GM19328 (cell line): ENCODE results near the gene NDC1.
"Not testable (repeated sequence)": the region's sequence is repeated elsewhere in the genome, so short reads cannot be mapped to it uniquely, and the experiment has no call there.

Experiments
- ATAC-seq: cut with Tn5 transposase; IDR thresholded peaks from one replicate; pipeline ENCODE4 v1.9.1; 2021; ENCODE audit warnings: mild to moderate bottlenecking, moderate library complexity; ENCODE audit not compliant: unreplicated experiment

Gene NDC1

DNA sequence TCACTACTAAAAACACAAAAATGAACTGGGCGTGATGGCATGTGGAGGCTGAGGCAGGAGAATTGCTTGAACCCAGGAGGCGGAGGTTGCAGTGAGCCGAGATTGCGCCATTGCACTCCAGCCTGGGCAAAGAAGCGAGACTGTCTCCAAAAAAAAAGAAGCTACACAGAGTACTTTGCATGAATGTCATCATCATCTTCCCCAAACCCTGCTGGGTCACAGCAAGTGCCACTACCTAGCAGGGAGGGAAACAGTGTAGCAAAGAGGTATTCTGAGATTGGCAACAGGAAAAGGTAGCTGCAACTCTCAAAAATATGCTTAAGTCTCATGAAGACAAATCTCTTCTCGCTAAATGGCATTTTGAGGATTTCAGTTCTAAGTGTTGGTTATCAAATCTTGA lies 12.8 kb downstream of the NDC1 start:
- ATAC-seq: no peak

DNA sequence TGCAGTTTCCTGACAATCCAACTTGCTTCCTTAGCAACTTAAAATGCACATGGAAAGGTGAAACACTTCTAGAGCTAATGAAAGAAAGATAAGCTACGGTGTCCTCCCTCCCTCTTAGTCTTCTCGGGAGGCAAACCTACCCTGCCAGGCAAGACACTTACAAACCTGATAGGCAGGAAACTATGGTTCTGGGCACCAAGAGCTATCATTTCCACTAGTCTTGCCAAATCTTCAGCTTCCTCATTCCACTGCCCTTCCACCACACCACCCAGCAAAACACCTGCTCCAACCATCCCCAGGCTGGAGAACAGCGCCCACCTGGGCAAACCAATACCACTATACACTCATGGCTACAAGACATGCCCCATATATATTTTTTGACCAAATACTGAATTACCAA lies 15.2 kb downstream of the NDC1 start:
- no peak for ATAC-seq

DNA sequence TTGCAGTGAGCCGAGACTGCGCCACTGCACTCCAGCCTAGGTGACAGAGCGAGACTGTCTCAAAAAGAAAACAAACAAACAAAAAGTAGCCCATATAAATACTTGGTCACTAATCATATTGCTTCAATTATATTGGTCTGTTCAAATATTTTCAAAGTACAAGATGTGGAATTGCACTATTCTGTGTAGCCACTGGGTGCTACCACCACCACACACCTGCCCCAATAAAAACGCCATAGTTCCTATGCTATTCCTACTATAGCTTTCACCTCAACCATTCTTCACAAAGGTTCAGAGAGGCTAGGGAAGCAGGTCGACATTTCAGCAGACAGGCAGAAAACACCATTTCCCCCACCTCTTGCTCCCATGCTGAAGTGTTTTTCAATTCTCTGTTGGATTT lies 16.7 kb downstream of the NDC1 start:
- ATAC-seq: no peak

DNA sequence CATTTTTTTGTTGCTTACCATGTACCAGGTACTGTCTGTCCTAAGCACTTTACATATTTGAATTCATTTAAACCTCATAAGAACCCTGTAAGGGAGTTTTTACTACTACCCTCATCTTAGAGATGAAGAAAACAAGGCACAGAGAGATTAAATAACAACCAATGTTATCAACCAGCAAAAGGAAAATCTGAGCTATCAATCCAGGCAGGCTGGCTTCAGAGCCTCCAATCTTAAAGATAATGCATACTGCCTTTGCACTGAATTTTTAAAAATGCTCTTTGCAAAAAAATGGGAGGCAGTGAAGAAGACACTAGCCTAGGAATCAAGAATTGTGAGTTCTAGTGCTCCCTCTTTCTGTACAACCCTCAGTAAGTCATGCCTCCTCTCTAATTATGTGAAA lies 18.7 kb downstream of the NDC1 start:
- ATAC-seq: no peak

DNA sequence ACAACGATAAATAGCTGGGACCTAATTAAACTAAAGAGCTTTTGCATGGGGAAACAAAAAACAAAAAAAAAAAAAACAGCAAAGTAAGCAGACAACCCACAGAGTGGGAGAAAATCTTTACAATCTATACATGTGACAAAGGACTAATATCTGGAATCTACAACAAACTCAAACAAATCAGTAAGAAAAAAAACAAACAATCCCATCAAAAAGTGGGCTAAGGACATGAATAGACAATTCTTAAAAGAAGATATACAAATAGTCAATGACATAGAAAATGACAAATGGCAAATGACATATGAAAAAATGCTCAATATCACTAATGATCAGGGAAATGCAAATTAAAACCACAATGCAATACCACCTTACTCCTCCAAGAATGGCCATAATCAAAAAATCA lies 21.5 kb downstream of the NDC1 start:
- not testable (repeated sequence) for ATAC-seq

DNA sequence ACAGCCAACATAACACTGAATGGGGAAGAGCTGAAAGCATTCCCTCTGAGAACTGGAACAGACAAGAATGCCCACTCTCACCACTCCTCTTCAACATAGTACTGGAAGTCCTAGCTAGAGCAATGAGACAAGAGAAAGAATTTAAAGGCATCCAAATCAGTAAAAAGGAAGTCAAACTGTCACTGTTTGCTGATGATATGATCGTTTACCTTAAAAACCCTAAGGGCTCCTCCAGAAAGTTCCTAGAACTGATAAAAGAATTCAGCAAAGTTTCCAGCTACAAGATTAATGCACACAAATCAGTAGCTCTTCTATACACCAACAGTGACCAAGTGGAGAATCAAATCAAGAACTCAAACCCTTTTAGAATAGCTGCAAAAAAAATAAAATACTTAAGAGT lies 22.6 kb downstream of the NDC1 start:
- ATAC-seq: not testable (repeated sequence)

DNA sequence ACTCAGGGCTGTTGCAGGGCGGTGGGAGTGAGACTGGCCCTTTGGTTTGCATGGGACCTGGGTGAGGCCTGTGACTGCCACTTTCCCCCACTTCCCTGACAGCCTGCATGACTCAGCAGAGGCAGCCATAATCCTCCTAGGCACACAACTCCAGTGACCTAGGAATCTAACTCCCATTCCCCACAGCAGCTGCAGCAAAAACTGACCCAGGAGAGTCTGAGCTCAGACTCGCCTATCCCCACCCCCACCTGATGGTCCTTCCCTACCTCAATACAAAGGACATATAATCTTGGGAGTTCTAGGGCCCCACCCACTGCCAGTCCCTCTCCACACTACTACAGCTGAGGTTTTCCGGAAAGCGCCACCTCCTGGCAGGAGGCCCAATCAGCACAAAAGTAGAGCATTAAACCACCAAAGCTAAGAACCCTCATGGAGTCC lies 26.7 kb downstream of the NDC1 start:
- ATAC-seq: no peak

DNA sequence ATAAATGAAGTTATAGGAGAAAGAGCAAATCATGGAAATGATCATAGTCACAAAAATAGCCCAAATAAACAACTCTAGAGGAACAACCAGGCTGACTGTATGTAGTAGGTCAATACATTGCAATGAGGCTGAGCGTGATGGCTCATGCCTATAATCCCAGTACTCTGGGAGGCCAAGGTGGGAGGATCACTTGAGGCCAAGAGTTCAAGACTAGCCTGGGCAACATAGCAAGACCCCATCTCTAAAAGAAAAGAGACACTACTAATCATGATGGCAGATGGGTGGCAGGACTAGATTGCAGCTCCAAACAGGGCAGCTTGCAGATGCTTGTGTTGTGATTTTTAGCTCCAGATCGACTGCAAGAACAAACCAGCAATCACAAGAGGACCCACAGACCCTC lies 27.6 kb downstream of the NDC1 start:
- no peak for ATAC-seq

DNA sequence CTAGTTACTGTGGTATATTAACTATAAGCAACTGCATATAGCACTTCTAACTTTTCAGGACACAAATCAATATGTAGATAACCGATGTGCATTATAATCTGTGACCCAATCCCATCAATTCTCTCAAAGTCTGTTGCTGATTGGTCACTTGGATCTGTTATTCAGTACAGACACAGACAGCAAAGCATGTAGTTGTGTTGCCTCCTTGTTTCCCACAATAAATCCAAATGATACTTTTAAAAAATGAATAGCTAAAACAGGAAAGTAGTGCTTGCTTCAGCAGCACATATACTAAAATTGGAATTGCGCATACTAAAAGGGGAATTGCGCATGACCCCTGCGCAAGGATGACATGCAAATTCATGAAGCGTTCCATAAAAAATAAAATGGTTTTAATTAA lies 28.1 kb downstream of the NDC1 start:
- no peak for ATAC-seq

DNA sequence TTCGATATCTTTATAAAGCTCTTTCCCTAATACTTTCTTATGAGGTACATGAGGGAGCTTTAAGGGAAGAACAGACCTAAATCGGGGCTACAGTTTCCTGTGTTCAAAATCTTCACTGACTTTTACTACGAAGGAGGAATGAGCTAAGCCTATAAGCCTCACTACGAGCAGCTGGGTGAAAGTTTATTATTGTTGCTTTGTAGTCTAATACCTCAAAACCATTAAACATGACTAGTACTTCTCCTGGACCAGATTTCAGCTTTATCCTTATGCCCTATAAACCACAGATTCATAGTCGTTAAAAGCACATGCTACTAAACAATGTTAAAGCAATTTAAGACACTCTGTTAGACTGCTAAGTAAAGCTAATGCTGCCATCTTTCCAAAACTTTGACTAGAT lies 30.2 kb downstream of the NDC1 start:
- ATAC-seq: no peak

DNA sequence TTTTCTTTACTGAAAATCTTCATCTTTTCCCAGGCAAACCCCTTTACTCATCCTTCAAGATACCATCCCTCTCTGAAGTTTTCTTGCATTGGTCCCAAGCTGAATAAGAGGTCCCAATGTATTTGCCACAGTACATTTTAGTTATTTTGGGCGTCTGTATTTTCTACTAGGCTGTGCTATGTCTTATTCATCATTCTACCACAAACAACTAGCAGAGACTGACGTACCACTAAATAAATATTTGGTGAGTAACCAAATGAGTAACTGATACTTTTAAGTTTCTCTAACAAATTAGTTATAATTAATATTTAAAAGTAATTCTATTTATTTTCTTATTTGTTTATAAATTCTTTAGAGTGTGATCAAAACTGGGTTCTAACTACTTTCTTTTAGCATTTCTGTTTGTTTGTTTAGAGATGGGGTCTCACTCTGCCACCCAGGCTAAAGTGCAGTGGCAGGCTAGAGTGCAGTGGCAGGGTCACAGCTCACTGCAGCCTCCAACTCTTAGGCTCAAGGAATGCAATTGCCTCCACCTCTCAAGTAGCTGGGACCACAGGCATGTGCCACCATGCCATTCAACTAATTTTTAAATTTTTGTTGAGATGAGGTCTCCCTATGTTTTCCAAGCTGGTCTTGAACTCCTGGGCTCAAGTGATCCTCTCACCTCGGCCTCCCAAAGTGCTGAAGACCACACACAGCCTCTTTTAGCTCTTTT lies 33.1 kb downstream of the NDC1 start:
- ATAC-seq: no peak

DNA sequence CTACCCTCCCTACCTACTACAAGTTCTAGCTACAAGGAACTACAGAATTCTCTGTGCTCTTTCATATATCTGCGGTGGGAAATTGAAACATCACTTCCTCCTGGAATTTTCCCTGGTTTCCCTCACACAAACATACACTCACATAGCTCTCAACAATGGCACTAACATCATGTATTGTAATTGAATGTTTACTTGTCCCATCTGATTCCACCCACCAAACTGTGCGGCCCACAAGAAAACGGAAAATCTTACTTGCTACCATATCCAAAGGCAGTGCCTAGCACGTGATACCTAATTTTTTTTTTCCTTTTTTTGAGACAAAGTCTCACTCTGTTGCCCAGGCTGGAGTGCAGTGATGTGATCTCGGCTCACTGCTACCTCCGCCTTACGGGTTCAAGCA lies 33.9 kb downstream of the NDC1 start:
- ATAC-seq: no peak

DNA sequence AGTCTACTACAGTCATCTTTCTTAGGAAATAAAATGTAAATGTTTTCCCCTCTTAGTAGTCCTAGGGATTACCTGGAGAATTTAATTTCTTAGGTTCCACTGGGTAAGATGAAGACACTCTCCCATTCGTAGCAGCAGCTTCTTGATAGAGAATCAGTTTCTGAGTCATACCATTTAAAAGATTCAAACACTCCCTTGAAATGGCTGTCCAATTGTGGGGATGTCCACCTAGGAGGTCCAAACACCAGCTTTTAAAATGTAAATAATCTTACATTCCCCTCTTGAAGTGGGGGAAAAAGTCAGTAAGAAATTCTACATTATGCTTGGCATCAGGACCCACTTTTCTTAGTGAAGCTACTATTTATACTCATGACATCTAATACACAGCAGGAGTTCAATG lies 37.5 kb downstream of the NDC1 start:
- no peak for ATAC-seq

DNA sequence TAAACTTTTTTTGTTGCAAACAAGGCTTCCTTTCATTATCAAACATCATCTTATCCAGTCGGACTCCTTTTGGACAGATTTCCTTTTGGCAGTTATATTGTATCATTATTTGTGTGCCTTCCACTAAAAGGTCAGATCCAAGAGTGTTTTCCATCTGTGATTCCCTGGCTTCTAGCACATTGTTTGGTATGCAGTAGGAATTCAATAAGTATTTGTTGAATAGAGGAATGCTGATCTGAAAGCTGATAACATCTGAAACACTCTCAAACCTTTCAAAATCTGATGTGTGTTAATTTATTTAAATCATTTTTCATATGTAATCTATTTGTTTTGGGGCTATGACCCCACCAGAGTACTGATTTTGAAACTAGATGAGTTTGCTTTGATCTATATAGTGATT lies 39.0 kb downstream of the NDC1 start:
- no peak for ATAC-seq

DNA sequence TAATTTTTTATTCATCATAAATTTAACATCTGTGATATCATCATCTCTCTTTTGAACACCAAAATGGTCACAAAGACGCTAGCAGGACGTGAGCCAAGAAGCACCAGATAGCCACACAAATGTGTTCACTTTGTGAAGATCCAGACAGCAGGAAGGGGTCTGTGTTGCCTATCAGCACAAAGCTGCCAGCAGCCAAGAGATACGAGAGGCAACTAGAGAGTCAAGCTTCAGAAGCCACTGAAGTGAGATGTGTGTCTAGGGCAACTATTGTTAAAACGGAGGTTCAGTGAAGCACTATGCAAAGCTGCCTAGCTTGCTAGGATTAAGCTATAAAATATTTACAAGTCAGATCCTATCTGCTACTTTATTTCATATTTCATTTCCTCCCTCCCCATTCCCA lies 45.3 kb downstream of the NDC1 start:
- ATAC-seq: no peak

DNA sequence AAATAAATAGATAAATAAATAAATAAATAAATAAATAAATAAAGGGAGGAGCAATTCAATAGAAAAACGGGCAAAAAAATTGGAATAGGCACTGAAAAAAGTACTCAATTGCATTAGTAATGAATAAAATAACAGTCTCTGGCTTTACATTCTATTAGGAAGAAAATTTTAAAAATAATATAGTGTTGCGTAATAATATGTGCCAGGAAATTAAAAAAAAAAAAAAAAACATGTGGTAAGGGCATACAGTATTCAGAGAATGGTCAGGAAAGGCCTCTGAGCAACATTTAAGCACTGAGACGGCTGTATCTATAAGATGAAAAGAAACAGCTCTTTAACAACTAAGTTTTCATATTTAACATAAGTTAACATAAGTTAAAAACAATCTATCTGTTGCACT lies 50.4 kb downstream of the NDC1 start:
- no peak for ATAC-seq

DNA sequence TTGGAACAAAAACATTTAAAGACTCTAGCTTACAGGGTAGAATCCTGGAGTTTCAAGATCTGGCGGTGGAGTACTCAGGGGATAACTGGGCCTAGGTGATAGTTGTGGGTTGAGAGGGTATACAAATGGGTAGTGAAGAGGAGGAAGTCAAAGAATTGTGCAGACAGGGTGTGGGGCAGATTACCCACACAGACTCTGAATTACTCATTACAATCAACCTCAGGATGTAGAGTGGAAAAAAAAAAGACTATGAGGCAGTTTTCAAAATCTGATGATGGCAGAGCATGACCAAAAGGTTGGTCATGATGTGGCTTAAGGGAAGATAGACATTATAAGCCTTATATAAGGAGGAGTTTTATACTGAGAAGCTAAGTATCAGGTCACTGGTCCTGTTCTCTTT lies 55.0 kb downstream of the NDC1 start:
- no peak for ATAC-seq

DNA sequence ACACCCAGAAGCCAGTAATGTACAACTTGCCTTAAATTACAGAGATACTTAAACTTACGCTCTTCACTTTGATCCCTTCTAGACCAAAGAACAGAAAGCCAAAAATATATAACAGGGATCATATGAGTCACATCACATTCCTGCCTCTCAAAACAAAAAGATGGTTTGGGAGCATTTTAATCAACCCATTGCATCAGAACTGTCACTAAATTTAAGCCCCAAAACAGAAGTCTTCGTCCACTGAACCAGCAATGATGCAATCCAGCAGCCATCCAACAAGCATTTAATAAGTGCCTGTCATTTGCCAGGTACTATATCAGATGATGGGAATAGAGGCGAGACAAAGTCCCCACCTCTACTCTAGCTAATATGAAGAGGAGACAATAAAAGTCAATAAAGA lies 56.4 kb downstream of the NDC1 start:
- ATAC-seq: no peak

DNA sequence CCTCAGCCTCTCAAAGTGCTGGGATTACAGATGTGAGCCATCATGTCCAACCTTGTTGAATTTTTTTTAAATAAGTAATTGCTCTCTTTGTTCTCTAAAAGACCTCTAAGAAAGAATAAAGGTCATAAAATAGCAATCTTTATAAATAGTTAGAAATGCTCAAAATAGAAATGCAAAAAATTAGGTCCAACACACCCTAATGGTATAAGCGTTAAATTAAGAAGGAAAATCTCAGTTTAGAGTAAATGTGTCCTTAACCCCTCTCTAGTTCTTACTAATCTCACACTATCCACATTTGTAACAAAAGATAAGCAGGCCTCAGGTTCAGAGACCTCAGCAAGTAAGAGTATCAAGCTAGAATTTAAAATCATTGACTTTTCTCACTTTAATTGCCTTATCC lies 60.8 kb downstream of the NDC1 start:
- no peak for ATAC-seq

DNA sequence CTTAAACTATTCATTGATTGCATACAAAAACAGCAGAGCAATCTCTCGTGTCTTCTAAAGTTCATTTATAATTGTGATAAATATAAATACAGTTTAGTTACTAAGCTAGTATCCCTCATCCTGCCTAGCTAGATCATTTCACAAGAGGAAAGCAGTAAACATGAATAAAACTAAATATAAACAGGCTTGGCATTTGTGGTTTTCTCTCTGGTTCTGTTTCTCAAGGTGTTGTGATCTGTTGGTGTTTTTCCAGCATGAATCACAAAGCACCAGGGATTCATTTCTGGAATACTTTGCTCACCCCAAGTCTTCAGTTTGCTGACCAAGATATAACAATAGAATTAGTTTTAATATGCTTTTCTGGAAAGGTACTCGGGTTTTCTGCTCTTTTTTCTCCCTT lies 66.4 kb downstream of the NDC1 start:
- no peak for ATAC-seq

DNA sequence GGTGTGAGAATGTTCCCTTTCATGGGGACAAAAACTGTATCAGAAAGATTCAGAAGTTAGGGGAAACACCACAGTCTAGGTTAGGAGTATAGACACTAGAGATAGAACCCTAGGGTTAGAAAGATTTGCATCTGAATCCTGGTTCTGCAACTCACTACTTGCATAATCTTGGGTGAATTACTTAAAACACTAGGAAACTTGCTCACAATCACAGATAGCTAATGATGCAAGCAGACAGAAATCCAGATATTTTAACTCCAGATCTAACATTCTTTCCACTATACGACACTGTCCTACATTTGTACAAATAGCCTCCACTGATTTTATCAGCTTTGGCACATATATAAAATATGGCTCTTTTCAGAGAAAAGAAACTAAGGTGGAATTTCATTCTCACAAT lies 68.3 kb downstream of the NDC1 start:
- no peak for ATAC-seq

DNA sequence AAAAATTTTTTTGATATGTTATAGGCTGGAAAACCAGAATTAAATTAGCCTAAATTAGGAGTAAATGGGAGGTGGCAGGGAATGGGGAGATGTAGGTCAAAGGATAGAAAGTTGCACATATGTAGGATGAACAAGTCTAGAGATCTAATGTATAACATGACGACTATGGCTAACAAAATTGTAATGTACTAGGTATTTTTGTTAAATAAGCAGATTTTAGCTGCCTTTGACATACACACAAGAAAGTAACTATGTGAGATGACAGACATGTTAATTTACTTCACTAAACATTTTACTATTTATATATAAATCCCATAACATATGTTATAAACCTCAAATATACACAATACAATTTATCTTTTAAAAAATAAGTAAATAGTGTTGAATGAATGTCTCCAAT lies 68.9 kb downstream of the NDC1 start:
- no peak for ATAC-seq

DNA sequence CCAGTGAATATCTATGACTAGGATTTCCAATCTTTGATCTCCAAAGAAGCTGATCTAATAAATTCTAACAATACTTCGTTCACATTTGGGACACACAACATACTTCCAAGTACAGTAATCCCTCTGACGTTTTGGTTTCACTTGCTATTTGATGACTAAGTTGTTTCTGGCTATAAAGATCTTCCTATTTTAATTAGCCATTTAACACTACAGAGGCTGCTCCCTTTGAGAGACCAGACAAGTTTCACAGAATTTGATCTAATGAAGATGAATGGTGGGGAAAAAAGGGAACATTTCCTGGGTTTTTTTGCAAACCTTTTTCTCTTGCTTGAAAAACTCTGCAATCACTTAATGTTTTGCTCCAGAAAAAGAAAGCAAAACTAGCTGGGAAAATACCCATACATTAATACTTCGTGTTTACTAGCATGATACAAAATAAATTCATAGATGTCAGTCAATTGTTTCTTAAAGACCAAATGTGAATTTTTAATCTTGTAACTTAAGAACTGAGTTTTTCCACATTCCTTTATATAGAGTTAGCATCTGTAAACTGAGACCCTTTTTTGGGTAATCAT lies 71.2 kb downstream of the NDC1 start:
- no peak for ATAC-seq
